Neural crest cell (in vitro differentiated cells): ENCODE measurements around the gene GAMT. TPM values are rescaled to one million over a fixed set of nuclear protein-coding genes. Genes with fewer than 3 reads are reported as not detected.
A peak's percentile ranks its signal among the peaks of the same experiment; 100 is the strongest.

Experiments
- DNase-seq: peaks from one replicate; pipeline ENCODE4 v3.0.0; 2021; ENCODE audit warnings: low read depth, mixed read lengths, low spot score
- H3K27ac Mint-ChIP-seq: one replicate; pipeline ENCODE4 v1.8.0; 2021; ENCODE audit warnings: mild to moderate bottlenecking, mixed read lengths; ENCODE audit not compliant: unreplicated experiment
- H3K27me3 Mint-ChIP-seq: 2 replicates; pipeline ENCODE4 v1.8.0; 2021; ENCODE audit warnings: low read depth, mild to moderate bottlenecking, mixed read lengths
- H3K36me3 Mint-ChIP-seq: 2 replicates; pipeline ENCODE4 v1.8.0; 2021; ENCODE audit warnings: low read depth, mild to moderate bottlenecking, mixed read lengths
- H3K4me1 Mint-ChIP-seq: 2 replicates; pipeline ENCODE4 v1.8.0; 2021; ENCODE audit warnings: mixed read lengths
- H3K4me3 Mint-ChIP-seq: one replicate; pipeline ENCODE4 v1.8.0; 2021; ENCODE audit warnings: mild to moderate bottlenecking, mixed read lengths
- H3K9me3 Mint-ChIP-seq: 2 replicates; pipeline ENCODE4 v1.8.0; 2021; ENCODE audit warnings: mixed read lengths
- total RNA-seq: library from RNA; stranded (reverse); gene quantifications from 2 replicates; pipeline ENCODE4 v1.2.1, GENCODE V29; 2021
- TF ChIP-seq, protein P1 (sequence below): fragments of 200-600 bp; sonication (generic); conservative IDR thresholded peaks from 2 replicates; pipeline ENCODE4 v1.5.0; 2021; ENCODE audit warnings: antibody characterized with exemption, mild to moderate bottlenecking

Gene GAMT
- total RNA-seq, 1 donor from 2014 or later: 45.6 TPM

DNA sequence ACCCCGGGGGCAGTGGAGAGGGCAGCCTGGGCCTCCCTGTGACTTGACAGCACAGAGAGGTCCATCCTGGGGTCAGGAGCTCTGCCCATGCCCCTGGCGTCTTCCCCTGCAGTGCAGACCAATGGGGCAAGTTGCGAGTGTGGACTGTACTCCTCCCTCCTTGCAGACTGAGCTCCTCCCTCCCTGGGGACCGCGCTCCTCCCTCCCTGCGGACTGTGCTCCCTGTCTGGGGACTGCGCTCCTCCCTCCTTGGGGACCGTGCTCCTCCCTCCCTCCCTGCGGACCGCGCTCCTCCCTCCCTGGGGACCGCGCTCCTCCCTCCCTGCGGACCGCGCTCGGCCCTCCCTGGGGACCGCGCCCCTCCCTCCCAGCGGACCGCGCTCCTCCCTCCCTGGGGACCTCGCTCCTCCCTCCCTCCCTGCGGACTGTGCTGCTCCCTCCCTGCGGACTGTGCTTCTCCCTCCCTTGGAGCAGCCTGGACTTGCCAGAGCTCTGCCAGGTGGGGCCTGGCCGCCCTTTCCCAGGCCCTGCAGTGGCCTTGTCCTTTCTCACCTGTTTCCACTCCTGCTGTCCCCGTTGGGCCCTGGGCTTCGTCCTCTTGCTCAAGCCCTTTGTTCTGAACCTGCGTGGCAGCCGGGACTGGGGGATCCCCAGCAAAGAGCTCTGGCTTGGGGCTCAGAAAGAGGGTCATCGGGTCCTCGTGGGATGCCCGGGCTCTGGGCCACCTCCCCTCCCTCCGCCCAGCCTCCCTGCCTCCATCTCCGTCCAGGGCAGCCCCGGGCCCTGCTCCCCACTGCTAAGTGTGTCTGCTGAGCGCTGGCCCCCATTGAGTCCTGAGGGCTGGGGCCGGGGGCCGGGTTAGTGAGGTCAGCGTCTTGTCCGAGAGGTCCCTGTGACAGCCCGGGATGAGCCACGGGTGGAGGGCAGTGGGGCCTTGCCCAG is 6.8 kb downstream of the GAMT start:
- TF ChIP-seq, protein P1, sequence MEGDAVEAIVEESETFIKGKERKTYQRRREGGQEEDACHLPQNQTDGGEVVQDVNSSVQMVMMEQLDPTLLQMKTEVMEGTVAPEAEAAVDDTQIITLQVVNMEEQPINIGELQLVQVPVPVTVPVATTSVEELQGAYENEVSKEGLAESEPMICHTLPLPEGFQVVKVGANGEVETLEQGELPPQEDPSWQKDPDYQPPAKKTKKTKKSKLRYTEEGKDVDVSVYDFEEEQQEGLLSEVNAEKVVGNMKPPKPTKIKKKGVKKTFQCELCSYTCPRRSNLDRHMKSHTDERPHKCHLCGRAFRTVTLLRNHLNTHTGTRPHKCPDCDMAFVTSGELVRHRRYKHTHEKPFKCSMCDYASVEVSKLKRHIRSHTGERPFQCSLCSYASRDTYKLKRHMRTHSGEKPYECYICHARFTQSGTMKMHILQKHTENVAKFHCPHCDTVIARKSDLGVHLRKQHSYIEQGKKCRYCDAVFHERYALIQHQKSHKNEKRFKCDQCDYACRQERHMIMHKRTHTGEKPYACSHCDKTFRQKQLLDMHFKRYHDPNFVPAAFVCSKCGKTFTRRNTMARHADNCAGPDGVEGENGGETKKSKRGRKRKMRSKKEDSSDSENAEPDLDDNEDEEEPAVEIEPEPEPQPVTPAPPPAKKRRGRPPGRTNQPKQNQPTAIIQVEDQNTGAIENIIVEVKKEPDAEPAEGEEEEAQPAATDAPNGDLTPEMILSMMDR: no peak
- H3K4me3 Mint-ChIP-seq: no peak overlapping the region
- DNase-seq: no peak
- no peaks in the 10 kb centered on the region for H3K27me3 Mint-ChIP-seq
- H3K27ac Mint-ChIP-seq: no peak overlapping the region
- H3K9me3 Mint-ChIP-seq: no peaks in the 10 kb centered on the region
- H3K36me3 Mint-ChIP-seq: no peaks in the 10 kb centered on the region
- H3K4me1 Mint-ChIP-seq: no peaks in the 10 kb centered on the region

DNA sequence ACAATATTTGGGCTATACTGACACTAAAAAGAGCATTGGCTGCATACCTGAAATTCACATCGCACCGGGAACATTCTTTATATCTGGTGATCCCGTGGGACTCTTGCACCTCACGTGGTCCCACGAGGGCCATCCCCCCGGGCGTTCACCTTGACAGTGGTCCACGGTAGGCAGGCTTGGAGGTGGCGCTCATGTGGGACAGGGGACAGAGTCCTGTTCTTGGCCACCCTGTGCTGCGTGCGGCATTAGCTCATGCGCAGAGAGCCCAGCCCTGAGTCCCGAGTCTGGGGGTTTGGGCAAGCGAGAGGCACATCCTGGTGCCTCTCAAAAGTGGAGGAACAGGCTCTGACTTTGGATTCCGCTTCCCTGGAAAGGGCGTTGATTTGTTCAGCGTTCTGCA is 7.5 kb downstream of the GAMT start:
- H3K4me3 Mint-ChIP-seq: peak overlapping the region; percentile 34
- peaks cover 5% of the 10 kb centered on the region for H3K36me3 Mint-ChIP-seq
- no peaks in the 10 kb centered on the region for H3K9me3 Mint-ChIP-seq
- H3K4me1 Mint-ChIP-seq: no peaks in the 10 kb centered on the region
- DNase-seq: no peak
- H3K27ac Mint-ChIP-seq: no peak overlapping the region
- H3K27me3 Mint-ChIP-seq: no peaks in the 10 kb centered on the region
- TF ChIP-seq, protein P1: no peak

DNA sequence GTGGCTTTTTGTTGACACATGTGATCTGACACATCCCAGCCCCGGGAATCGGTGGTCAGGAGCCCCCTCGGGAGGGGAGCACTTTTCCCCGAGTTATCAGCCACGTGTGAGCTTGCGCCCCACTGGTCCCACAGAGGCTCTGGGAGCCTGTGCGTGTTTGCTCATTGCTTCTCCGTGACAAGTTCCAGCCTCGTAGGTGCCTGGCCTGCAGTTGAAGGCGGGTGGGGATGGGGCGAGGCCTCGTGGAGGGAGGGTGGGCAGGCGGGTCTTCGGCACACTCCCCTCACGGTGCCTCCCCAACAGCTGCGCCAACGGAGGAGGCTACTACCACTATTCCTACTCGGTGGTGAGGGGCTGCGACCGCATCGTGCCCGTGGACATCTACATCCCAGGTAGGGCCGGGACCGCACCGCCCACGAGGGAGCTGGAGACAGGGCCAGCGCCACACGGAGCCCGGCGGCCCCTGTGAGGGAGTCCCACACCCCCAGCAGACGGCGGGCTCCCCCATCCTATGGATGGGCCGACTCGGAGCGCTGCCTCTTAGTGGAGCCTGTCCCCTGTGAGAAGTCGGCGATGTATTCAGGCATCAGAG is 8.3 kb downstream of the GAMT start:
- no peaks in the 10 kb centered on the region for H3K9me3 Mint-ChIP-seq
- peaks cover 6% of the 10 kb centered on the region for H3K36me3 Mint-ChIP-seq

DNA sequence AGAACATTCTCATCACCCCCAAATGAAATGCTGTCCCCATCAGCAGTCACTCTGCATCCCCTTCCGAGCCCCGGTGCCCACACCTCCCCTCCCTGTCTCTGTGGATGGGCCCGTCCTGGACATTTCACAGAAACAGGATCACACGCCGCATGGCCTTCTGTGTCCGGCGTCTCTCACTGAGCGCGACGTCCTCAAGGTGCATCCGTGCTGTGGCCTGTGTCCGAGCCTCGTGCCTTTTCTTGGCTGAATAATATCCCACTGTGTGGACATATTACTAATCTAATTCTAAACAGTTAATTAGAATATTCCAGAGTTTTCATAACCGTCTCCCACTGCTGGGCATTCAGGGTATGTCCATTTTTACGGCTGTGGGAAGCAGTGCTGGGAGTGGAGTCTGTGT is 8.9 kb downstream of the GAMT start:
- DNase-seq: no peak
- Mint-ChIP-seq H3K4me1 (no peaks in the 10 kb centered on the region), H3K27me3 (no peaks in the 10 kb centered on the region), H3K4me3 (peak overlapping the region; percentile 31), H3K27ac (peak overlapping the region; percentile 35), H3K36me3 (peaks cover 6% of the 10 kb centered on the region), H3K9me3 (no peaks in the 10 kb centered on the region)
- TF ChIP-seq, protein P1: no peak

More for the DNA sequence above, 8.3 kb downstream of the GAMT start:
- TF ChIP-seq, protein P1: no peak
- Mint-ChIP-seq H3K27me3 (no peaks in the 10 kb centered on the region), H3K4me3 (no peak overlapping the region), H3K27ac (no peak overlapping the region), H3K4me1 (no peaks in the 10 kb centered on the region)
- no peak for DNase-seq

DNA sequence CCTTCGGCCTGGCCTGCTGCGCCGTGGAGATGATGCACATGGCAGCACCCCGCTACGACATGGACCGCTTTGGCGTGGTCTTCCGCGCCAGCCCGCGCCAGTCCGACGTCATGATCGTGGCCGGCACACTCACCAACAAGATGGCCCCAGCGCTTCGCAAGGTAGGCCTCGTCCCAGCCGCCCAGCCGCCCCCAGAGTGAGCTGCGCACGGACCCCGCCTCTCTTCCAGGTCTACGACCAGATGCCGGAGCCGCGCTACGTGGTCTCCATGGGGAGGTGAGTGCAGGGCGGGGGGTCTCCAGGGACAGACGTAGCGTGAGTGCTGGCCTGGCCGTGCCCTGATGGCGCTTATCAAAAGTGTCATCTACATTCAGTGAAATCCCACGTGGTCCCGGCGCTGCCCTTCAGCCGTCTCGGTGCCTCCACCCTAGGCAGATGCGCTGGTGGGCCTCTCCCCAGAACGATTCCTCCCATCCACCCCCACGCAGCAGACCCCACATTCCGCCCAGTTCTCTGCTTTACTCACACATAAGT is 10.4 kb downstream of the GAMT start:
- DNase-seq: no peak
- H3K27me3 Mint-ChIP-seq: no peaks in the 10 kb centered on the region
- no peaks in the 10 kb centered on the region for H3K4me1 Mint-ChIP-seq
- no peaks in the 10 kb centered on the region for H3K9me3 Mint-ChIP-seq
- TF ChIP-seq, protein P1: no peak
- H3K36me3 Mint-ChIP-seq: peaks cover 6% of the 10 kb centered on the region
- peak overlapping the region; percentile 51 for H3K4me3 Mint-ChIP-seq
- no peak overlapping the region for H3K27ac Mint-ChIP-seq
